A204.1 (cell line): Measurements from ENCODE around the gene MMADHC.
"Not testable (repeated sequence)": the region's sequence is repeated elsewhere in the genome, so short reads cannot be mapped to it uniquely, and the experiment has no call there.

Source experiments
- FAIRE-seq: peaks from 2 replicates; lab custom pipeline; 2012; peaks lifted over from hg19 to GRCh38; lab: Jason Lieb, UNC

Gene MMADHC

DNA sequence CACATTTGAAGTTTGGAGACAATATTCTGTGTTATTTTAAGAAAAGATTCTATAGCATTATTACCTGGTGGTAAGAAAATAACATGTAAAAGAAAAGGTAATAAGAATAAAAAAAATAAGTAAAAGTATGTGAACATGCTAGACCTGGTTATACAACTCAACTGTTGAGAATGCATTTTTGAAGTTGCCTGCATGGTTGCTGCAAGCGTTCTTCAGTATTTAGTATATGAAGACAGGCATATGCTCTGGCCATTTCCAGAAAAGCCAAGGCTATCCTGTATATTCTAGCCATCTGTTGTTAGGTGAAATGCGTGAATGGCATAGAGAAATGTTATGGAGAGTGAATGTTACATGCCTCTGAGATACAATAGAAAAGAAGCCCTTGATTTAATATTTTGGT lies 6.8 kb upstream of the MMADHC start:
- FAIRE-seq: no peak

DNA sequence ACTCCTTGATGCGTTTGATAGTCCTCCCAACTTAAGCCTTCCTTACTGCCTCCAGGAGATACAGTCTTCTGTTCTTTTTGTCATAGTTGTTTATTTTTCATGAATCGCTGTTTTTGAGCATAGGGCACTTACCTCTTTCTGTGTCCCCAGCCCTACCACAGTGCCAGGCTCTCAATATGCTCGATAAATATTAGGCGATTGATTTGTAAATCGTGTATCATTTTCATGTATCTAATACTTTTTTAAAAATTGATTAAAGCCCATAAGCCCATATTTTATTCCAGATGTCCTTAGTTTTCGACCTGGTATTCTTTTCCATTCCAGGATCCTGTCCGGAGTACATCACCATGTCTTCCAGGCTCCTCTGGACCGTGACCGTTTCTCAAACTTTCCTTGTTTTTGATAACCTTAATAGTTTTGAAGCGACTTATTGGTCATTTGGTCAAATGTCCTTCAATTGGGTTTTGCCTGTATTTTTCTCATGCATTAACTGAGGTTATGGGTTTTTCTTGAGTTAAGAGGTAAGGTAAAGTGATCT lies 444 bp upstream of the MMADHC start:
- FAIRE-seq: no peak

DNA sequence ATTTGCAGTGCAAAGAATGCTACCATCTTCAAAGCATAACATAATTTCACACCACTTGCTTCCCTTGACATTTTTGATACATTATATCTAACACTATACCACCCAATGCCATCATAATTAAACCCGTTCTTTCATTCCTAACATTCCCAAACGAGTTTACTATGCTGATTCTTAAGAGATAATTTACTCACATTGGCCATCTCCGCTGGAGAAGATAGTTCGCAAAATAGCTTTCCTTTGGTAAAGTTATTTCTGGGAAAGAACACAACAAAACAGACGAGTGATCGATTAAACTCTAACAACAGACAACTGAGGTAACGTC lies 716 bp downstream of the MMADHC start:
- FAIRE-seq: no peak

DNA sequence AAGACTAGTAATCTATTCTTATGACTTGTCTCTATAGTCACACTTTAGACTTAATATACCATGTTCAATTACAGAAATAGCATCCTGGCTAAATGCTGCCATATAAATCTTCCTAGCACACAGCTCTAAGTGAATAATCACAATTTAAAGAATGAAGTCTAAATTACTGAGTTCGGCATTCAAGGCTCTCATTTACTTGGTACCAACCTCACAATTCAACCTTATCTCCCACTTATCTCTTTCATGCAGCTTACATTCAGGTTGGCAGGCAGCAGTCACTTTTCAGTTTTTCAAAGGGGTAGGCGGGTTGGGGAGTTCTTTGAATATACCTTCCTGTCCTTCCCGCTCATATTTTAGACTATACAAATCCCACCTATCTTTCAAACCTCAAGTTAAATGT lies 1.5 kb downstream of the MMADHC start:
- FAIRE-seq: no peak

GRCh38 chr2:149585166-149585885 lies 2.2 kb downstream of the MMADHC start:
- no peak for FAIRE-seq

DNA sequence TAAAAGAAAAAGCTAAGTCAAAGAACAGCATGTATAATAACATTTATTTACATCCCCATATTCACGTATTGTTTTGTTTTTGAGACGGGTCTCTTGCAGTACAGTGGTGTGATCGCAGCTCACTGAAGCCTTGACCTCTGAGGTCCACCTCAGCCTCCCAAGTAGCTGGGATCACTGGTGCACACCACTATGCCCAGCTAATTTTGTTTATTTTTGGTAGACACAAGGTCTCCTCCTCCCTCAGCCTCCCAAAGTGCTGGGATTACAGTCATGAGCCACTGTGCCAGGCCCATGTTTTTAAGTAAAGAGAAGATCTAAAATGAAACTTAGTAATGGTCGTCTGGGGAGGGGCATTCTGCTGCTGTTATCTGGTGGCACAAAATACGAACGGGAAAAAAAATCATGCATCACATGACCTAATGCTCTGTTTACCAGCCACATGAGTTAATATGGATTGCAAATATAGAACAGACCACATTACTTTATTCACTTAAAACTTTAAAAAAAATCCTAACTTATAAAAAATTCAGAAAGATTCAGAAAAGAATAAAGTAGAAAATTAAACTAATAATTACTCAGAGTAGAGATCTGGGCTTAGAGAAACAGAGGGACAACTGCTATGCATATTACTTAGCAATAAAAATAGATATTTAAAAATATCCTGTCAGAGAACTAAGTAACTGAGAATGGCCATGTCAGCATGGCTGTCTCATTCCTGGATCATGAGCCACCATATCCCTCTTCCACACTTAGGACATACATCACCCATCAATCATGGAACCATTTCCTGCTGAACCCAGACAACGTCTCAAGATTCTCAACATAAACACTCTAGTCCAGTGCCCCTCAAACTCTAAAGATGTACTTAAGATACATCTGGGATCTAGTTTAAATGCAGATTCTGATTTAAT lies 7.3 kb downstream of the MMADHC start:
- no peak for FAIRE-seq

GRCh38 chr2:149577269-149577668 lies 10.3 kb downstream of the MMADHC start:
- FAIRE-seq: no peak

DNA sequence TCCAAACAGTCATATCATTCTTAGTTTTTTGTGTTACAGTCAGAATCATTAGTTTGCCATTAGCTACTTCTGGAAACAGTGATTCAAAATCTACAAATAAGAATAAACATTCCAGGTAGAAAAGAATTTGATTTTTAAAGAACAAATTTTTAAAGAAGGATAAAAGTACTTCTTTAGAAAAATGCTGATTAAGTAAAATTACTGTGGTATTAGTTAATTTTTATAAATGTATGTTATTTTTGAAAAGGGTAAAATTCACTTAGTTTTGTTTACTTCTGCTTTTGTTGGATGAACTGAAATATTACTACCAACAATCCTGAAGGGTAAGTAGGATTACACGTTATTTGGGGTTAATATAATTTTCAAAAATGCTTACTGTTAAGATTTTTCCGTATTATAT lies 11.8 kb downstream of the MMADHC start:
- FAIRE-seq: peak; percentile 44

DNA sequence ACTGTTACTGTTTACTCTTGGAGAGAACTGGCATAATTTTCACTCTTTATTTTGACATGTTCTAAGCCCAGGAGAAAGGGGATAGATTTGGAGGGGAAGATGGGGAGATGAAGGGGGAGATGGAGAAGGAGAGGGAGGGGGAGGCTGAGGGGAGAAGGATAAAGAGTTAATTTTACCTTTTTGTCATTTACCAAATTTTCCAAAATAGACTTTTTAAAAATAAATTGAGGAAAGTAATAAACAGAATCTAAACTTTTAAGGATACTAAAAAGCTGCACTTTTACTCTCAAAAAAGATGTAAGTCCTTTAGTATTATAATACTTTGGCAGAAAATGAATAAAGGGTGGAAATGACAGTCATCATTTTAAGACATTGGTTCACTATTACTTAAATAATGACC lies 12.3 kb downstream of the MMADHC start:
- FAIRE-seq: no peak

DNA sequence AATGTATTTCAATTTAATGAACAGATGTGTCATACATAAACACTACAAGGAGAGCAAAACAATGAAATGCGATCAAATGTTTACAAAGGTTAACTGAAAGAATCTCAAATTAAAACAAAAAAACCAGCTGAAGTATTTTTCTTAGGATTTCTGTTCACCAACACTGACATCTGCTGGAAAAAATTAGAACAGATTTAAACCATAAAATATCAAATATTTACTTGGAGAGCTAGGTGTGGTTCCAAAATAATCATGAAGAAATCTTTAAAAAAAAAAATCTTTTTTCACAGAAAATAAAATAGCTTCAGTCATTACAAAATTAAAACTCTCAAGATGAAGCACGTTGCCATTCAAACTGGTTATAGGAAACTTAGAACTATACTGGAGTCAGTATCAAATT lies 13.8 kb downstream of the MMADHC start:
- FAIRE-seq: peak; percentile 98

DNA sequence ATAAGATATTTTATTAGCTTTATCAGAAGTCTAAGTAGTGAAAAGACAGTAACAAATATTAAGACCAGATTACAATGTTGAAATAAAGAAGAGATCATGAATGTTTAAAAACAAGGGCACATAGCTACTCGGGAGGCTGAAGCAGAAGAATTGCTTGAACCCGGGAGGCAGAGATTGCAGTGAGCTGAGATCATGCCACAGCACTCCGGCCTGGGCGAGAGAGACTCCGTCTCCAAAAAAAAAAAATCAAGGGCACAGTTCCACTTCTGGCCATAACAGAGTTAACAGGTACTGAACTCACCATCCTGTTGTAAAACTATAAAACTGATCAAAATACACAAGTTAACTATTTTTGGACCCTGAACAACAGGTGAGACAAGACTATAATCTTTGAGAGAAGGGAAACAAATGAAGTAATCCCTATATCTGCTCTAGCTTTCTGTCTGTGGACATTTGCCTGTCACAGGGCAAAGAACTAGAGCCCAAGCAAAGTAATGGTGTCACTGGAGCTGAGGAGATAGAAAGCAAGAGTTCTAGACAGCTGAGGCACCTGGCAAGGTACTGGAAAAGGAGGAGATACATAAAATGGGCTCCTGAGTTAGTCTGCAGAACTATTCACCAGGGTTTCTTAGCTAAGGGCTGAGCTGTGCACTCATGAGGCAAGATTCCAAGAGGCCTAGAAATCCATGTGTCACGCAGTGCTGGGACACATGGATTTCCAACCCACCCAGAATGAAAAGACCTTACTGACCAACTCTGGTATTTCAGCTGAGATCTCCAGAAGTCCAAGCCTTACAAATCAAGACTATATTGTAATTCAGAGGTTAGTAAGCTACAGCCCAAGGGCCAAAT lies 15.2 kb downstream of the MMADHC start:
- FAIRE-seq: no peak

DNA sequence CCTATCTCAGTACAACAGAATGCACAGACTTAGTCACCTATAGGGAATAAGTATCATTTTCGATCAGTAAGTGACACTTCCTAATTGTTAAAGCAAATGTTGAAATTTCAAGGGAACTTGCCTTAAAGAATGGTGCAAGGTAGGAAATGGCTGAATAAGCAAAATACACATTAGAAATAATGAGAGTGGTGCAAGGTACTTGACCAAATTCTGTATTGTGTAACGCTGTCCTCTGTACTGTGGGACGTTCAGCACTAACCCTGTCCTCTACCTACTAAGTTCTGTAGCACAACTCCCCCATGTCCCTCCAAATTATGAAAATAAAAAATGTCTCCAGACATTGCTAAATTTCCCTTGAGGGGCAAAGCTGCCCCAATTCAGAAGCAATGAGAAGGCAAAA lies 19.4 kb downstream of the MMADHC start:
- FAIRE-seq: no peak

- FAIRE-seq: no peak
These were observed 20.9 kb downstream of the MMADHC start for GRCh38 chr2:149566652-149567051.

GRCh38 chr2:149565625-149566024 lies 21.9 kb downstream of the MMADHC start:
- FAIRE-seq: not testable (repeated sequence)

GRCh38 chr2:149564983-149565382 lies 22.6 kb downstream of the MMADHC start:
- no peak for FAIRE-seq

DNA sequence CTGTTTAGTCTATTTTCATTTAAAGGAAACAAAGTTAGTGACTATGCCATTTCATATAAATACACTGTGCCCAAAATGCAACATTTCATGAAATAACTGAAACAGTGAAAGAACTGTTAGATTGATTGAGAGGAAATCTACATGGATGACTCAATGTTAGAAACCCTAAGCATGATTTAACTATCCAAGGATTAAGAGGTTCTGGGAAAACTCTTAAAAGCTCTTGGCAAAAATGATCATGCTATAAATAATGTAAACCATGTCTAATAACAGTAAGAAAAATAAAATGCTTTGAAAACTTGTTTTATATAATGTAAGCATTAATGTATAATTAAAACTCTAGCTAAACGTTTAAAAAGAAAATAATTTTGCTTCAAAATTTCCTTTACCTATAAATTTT lies 23.5 kb downstream of the MMADHC start:
- no peak for FAIRE-seq

GRCh38 chr2:149562324-149562723 lies 25.3 kb downstream of the MMADHC start:
- no peak for FAIRE-seq

GRCh38 chr2:149561309-149561926 lies 26.2 kb downstream of the MMADHC start:
- peak; percentile 96 for FAIRE-seq

DNA sequence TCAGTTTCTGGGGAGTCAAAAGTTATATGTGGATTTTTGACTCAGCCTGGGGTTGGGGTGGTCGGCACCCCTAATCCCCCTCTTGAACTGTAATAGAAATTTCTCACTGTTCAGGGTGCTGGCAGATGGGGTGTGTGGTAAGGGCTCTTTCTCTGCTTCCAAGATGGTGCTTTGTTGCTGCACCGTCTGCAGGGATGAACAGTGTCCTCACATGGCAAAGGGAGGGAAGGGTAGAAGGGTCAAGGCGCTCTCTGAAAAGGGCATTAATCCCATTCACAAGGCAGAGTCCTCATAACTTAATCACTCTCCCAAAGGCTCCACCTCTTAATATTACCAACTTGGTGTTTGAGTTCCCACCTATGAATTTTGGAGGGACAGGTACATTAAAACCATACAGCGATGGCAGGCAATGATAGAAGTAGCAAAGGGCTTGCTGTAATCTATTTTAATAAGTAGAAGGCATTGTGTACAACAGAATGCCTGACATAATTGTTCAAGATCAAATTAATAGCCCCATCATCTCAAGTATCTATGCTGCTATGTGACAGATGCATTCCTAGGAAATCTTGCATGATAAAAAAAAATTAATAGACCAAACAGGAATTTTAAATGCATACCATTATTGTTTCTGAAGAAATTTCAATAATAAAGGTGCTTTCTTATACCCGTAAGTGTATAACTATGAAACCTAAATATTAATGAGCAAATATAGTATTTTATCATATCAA lies 28.1 kb downstream of the MMADHC start:
- FAIRE-seq: no peak

DNA sequence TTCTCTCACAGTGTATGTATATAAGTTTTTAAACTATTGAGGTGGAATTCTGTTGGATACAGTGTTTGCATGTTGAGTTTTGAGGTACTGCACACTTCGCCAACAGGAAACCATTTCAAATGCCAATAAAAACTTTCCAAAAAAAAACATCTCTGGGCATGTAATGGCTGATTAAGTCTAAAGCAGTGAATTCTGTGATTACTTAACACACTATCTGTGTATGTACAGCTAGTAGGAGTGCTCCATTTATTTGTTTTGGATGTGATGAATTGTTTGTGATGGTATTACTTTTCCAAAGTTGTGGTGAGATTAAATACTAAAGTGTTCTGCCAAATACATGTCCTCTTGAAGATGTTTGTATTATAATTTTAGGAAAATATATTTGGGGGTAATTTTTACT lies 31.1 kb downstream of the MMADHC start:
- no peak for FAIRE-seq

- FAIRE-seq: no peak
These were observed 34.7 kb downstream of the MMADHC start for GRCh38 chr2:149552830-149553229.
